Activated CD4-positive, alpha-beta memory T cell treated with anti-CD3 and anti-CD28 coated beads, Interleukin-2, amount 10 ng/mL, durations not matched to agents 7 days and 5 days (primary cell): ENCODE data around the gene ERC1. TPM values are rescaled to one million over a fixed set of nuclear protein-coding genes. Genes with fewer than 3 reads are reported as not detected.
"Not testable (repeated sequence)": the region's sequence is repeated elsewhere in the genome, so short reads cannot be mapped to it uniquely, and the experiment has no call there.

ENCODE experiments used
- CTCF ChIA-PET: fragments of 350-600 bp; sonication (Branson Sonifier 250); formaldehyde crosslinking; loops from one replicate; lab custom pipeline; 2021; ENCODE audit warnings: antibody characterized with exemption, inconsistent platforms; lab: Charles Lee
- POLR2A ChIA-PET: fragments of 350-600 bp; sonication (Branson Sonifier 250); formaldehyde crosslinking; loops from one replicate; lab custom pipeline; 2021; ENCODE audit warnings: antibody characterized with exemption; lab: Charles Lee
- DNase-seq: peaks from one replicate; pipeline ENCODE4 v3.0.0-alpha.2; 2020
- H3K27ac Mint-ChIP-seq: one replicate; pipeline ENCODE4 v1.8.0; 2021; ENCODE audit warnings: mild to moderate bottlenecking, mixed read lengths
- H3K27me3 Mint-ChIP-seq: one replicate; pipeline ENCODE4 v1.8.0; 2021; ENCODE audit warnings: mixed read lengths
- H3K36me3 Mint-ChIP-seq: one replicate; pipeline ENCODE4 v1.8.0; 2021; ENCODE audit warnings: low read depth, mixed read lengths
- H3K4me1 Mint-ChIP-seq: one replicate; pipeline ENCODE4 v1.8.0; 2021; ENCODE audit warnings: mixed read lengths
- H3K4me3 Mint-ChIP-seq: one replicate; pipeline ENCODE4 v1.8.0; 2021; ENCODE audit warnings: mild to moderate bottlenecking, mixed read lengths
- H3K9me3 Mint-ChIP-seq: one replicate; pipeline ENCODE4 v1.8.0; 2021; ENCODE audit warnings: mixed read lengths
- total RNA-seq, 2 experiments: library from RNA; stranded (reverse); gene quantifications; one replicate each; pipeline ENCODE4 v1.2.3, GENCODE V29; 2021

Gene ERC1
- total RNA-seq, 2 experiments from 2014 or later, result 33.5 to 37.9 TPM

DNA sequence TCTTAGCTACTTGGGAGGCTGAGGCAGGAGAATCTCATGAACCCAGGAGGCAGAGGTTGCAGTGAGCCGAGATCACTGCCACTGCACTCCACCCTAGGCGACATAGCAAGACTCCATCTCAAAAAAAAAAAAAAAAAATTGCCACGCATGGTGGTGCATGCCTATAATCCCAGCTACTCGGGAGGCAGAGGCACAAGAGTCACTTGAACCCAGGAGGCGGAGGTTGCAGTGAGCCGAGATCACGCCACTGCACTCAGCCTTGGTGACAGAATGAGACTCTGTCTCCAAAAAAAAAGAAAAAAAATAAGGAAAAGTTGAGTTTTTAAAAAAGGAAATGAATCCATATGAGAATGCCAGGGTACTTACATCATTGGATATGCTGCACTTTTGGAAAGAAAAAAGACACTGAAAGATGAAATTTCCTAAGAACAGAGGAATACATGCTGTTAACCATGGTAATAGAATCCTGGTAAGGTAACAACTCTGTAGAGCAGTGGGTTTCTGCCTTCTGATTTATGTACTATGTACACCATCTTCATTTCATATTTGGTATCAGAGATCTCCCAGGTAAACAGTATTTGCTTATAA is 222.7 kb downstream of the ERC1 start:
- Mint-ChIP-seq H3K4me3 (no peak overlapping the region), H3K9me3 (no peaks in the 10 kb centered on the region), H3K4me1 (peaks cover 9% of the 10 kb centered on the region), H3K27me3 (no peaks in the 10 kb centered on the region), H3K27ac (no peak overlapping the region), H3K36me3 (peaks cover 7% of the 10 kb centered on the region)
- DNase-seq, result no peak
- CTCF ChIA-PET, result interaction anchor here (0.7 kb wide), 1 partner anchor 10 kb away, joined by 3 read pairs; no protein-coding TSS in a partner anchor
- POLR2A ChIA-PET, result no interaction called here

DNA sequence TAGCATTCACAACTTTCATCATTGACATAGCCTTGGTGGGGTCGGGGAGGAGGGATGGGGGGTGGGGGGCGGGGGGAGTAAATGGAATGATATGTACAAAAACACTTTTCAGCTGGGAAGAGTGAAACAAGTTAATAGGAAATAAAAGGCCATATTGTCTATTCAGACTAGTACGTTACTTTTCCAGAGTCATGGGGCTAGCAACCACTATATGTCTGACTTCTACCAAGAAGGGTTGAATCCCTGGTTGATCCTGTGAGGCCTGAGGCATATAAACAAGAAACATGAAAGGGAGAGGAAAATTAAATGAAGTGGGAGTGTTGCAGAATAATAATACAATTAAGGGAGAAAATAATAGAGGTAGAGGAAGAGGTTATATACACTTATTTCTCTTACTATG is 225.5 kb downstream of the ERC1 start:
- ChIA-PET POLR2A (no interaction called here), CTCF (no interaction called here)
- Mint-ChIP-seq H3K27ac (no peak overlapping the region), H3K9me3 (no peaks in the 10 kb centered on the region), H3K4me1 (peaks cover 9% of the 10 kb centered on the region), H3K27me3 (no peaks in the 10 kb centered on the region), H3K36me3 (peaks cover 4% of the 10 kb centered on the region), H3K4me3 (no peak overlapping the region)
- no peak for DNase-seq

DNA sequence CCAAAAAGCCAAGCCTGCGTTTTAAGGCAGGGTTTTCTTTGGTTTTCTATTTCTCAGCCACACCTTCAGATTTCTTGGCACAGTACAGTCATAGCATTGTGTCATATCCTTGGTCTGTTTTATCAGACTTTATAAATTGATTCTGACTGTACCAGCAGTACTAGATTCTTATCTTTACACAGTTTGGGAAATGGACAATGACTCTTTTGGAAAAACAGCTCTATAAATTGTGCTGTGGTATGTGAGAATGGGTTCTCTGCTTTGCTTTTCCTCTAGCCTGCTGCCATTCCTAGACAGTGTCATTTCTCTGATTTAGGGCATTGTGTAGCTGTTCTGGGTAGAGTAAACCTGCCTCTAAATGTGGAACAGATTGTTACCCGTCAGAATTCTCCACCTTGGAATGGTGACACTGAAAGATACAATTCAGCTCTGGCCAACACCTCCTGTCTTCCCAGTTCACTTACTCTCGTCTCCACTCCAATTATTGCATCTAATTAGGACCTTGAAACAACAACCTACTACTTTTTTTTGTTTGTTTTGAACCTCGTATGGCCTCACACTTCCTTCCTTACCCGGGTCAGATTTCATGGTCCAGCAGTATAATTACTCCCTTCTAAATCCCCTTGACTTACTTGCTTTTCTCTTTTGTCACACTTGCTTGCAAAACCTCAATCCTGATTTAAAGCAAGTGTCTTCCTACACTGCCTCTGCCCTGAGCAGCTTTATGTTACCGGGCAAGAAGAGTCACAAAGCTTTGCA is 226.3 kb downstream of the ERC1 start:
- no peaks in the 10 kb centered on the region for H3K27me3 Mint-ChIP-seq
- no peaks in the 10 kb centered on the region for H3K36me3 Mint-ChIP-seq
- H3K4me1 Mint-ChIP-seq, result peaks cover 5% of the 10 kb centered on the region
- POLR2A ChIA-PET, result no interaction called here
- DNase-seq, result no peak
- no peaks in the 10 kb centered on the region for H3K9me3 Mint-ChIP-seq
- H3K4me3 Mint-ChIP-seq, result no peak overlapping the region
- no peak overlapping the region for H3K27ac Mint-ChIP-seq
- CTCF ChIA-PET, result interaction anchor here (0.6 kb wide), 1 partner anchor 366 kb away, joined by 3 read pairs; no protein-coding TSS in a partner anchor

DNA sequence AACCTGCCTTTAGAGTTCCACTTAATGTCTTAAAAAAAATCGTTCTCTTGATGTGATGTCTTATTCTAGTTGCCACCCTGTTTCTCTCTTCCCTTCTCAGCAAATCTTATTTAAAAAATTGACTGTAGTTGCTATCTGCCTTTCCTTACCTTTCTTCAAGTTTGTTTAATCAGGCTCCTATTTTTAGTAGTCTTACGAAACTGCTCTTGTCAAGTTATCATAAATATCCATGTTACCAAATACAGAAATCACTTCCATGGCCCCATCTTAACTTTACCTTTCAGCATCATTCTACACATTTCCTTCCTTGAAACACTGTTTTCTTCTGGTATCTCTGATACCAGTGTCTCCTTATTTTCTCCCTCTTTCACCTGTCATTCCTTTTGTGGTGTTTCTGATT is 227.3 kb downstream of the ERC1 start:
- DNase-seq, result no peak
- Mint-ChIP-seq H3K9me3 (no peaks in the 10 kb centered on the region), H3K27me3 (peaks cover 3% of the 10 kb centered on the region), H3K36me3 (no peaks in the 10 kb centered on the region), H3K4me1 (no peaks in the 10 kb centered on the region), H3K4me3 (no peak overlapping the region), H3K27ac (no peak overlapping the region)
- ChIA-PET POLR2A (no interaction called here), CTCF (no interaction called here)

DNA sequence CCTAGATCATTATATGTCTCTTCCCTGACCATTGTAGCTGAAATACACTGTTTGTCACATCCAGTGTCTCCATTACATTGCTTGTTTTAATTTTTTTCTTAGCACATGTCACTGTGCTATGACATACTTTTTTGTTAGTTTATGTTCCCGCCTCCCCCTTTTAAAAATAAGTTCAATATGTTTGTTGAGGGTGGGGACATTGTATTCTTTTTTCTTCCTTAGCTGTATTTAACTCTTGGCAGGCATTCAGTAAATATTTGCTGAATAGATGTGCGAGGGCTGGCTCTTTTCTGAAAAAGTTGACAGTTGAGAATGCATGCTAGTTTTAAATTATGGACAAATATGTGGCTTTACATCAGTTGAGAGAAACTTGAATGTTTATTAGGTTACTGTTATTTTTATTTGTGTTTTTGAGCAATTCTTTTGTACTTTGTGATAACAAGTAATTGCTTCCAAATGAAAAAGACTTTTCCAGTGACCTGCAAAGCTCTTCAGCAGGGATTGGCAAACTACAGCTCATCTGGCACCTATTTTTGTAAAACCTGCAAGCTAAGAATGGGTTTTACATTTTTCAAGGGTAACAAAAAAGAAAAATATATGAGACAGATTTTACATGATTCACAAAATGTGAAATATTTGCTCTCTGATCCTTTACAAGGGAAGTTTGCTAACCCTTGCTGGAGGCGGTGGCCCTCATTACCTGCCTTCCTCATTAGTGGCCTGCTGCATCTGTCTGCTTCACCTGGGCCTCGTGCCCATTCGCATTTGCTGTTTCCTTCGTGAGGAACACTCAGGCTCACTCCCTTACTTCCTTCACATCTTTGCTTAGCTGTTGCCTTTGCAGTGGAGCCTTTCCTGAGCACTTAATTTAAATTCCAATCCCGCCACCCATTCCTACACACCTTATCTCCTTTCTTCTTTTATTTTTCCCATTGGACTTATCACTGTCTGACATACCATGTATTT is 229.4 kb downstream of the ERC1 start:
- H3K4me3 Mint-ChIP-seq, result no peak overlapping the region
- ChIA-PET CTCF (no interaction called here), POLR2A (no interaction called here)
- no peak overlapping the region for H3K27ac Mint-ChIP-seq
- peaks cover 3% of the 10 kb centered on the region for H3K36me3 Mint-ChIP-seq
- peaks cover 3% of the 10 kb centered on the region for H3K27me3 Mint-ChIP-seq
- DNase-seq, result no peak
- no peaks in the 10 kb centered on the region for H3K9me3 Mint-ChIP-seq
- no peaks in the 10 kb centered on the region for H3K4me1 Mint-ChIP-seq

DNA sequence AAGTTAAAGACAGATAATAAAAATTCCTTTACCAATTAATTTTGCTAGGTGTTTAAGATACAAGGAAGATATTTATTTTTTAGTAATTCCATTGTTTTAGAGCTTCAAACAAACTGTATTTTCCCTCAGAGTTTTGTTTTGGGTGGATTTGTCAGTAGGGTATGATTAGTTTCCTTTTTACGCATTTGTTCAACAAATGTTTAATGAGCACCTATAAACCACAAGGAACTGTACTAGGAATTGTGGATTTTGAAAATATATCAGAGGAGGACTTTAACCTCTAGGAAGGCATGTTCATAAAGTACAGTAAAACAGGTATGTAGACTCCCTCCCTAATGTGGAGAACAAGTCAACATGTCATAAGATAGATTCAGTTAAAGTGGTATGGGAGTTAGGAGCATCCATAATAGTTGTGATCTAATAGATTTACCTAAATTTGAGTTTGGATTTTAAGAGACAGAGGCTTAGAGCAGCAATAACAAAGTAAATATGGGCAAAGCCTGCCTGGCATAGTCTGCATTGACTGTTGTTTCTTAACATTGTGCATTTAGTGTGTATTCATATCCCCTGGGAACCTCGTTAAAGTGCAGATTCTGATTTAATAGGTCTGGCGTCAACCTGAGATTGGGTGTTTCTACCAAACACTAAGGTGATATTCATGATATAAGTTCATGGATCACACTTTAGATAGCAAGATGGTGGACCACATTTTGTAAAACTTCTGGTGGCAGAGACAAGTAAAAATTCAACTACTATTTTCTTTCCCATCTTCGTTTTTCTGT is 232.0 kb downstream of the ERC1 start:
- no peak for DNase-seq
- Mint-ChIP-seq H3K9me3 (no peaks in the 10 kb centered on the region), H3K36me3 (peaks cover 3% of the 10 kb centered on the region), H3K27me3 (peaks cover 9% of the 10 kb centered on the region), H3K27ac (no peak overlapping the region), H3K4me3 (no peak overlapping the region), H3K4me1 (peaks cover 19% of the 10 kb centered on the region)
- POLR2A ChIA-PET, result no interaction called here
- CTCF ChIA-PET, result interaction anchor here (0.7 kb wide), 1 partner anchor 520 kb away, joined by 3 read pairs; no protein-coding TSS in a partner anchor

DNA sequence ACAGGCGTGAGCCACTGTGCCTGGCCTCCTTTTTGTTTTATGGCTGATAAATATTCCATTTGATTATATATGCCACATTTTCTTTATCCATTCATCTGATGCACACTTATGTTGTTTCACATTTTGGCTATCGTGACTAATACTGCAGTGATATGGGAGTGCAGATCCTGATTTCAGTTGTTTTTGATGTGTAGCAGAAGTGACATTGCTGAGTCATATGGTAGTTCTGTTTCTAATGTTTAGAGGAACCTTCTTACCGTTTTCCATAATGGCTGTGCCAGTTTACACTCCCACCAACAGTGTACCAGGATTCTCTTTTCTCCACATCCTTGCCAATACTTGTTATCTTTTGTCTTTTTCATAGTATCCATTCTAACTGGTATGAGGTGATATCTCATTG is 235.9 kb downstream of the ERC1 start:
- Mint-ChIP-seq H3K36me3 (peaks cover 15% of the 10 kb centered on the region), H3K27me3 (peaks cover 12% of the 10 kb centered on the region), H3K4me1 (peaks cover 19% of the 10 kb centered on the region), H3K27ac (no peak overlapping the region), H3K9me3 (peaks cover 4% of the 10 kb centered on the region), H3K4me3 (no peak overlapping the region)
- CTCF ChIA-PET, result no interaction called here
- POLR2A ChIA-PET, result no interaction called here
- DNase-seq, result no peak

DNA sequence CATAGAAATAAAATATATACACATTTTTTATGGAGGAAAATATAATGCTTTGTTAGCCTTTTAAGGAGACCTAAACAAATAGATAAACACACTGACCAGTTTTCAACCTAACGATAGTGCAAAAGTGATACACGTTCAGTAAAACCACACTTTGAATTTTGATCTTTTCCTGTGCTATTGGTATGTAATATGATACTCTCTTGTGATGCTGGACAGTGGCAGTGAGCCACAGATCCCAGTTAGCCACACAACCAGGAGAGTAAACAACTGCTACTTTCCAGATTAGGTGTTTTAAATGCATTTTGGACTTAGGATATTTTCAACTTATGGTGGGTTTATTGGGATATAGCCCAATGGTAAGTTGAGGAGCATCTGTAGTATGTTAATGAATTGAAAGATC is 243.1 kb downstream of the ERC1 start:
- CTCF ChIA-PET, result no interaction called here
- Mint-ChIP-seq H3K9me3 (peaks cover 6% of the 10 kb centered on the region), H3K27me3 (peaks cover under 1% of the 10 kb centered on the region), H3K4me3 (no peak overlapping the region), H3K36me3 (peaks cover 19% of the 10 kb centered on the region), H3K4me1 (no peaks in the 10 kb centered on the region), H3K27ac (no peak overlapping the region)
- POLR2A ChIA-PET, result no interaction called here
- no peak for DNase-seq

DNA sequence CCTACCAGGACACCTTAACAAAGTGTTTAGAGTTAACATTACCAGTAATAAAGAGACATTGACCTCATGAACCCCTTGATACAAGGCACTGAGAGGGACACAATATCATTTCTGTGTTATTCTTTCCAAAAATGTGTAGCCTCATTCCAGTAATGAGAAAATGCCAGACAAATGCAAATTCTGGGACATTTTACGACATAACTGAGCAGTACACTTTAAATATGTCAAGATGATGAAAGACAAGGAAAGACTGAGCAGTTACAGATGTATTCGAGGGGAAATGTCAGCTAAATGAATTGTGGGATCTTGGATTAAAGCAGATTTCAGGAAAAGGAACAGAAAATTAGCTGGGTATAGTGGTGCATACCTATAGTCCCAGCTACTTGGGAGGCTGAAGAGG is 255.6 kb downstream of the ERC1 start:
- ChIA-PET POLR2A (no interaction called here), CTCF (interaction anchor here (1.8 kb wide), 1 partner anchor 129 kb away, joined by 4 read pairs; no protein-coding TSS in a partner anchor)
- Mint-ChIP-seq H3K4me1 (no peaks in the 10 kb centered on the region), H3K36me3 (no peaks in the 10 kb centered on the region), H3K9me3 (no peaks in the 10 kb centered on the region), H3K27me3 (no peaks in the 10 kb centered on the region), H3K4me3 (no peak overlapping the region), H3K27ac (no peak overlapping the region)
- no peak for DNase-seq

DNA sequence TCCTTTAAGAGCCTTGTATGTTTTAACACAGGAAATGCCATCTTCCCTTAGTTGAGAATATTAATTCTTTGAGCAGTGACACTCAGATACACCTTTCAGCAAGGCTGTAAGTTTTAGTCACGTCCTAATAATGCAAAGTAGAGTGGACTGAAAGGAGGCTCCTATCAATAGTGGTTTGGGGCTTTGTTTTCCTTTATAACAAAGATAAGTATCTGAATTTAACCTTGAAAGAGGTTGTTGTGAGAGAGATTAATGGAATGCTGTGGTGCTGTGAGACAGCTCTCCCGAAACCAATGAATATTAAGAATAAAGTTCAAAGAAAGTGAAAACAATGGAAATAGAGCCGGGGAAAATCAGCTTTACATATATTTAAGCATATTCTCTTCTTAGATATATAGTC is 259.6 kb downstream of the ERC1 start:
- Mint-ChIP-seq H3K27me3 (no peaks in the 10 kb centered on the region), H3K4me1 (no peaks in the 10 kb centered on the region), H3K36me3 (no peaks in the 10 kb centered on the region), H3K9me3 (no peaks in the 10 kb centered on the region), H3K4me3 (no peak overlapping the region), H3K27ac (no peak overlapping the region)
- ChIA-PET POLR2A (no interaction called here), CTCF (interaction anchor here (1.1 kb wide), 1 partner anchor 132 kb away, joined by 7 read pairs; no protein-coding TSS in a partner anchor)
- no peak for DNase-seq

DNA sequence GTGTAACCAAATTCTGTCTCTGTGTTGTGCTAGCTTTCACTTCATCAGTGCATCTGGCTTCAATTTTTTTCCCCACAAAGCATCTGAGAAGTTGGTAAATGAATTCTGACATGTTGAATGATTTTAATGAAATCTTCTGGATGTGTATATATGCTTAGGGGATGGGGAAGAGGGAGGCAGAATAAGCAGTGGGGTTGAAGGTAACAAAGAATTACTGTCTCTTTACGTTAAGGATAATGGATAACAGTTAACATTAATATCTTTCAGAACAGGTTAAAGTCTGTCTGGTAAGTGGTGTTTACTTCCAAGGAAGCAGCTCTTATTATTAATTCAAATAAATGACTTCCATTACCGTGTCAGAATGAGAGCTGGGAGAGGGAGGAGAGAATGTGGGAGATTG is 261.7 kb downstream of the ERC1 start:
- POLR2A ChIA-PET, result no interaction called here
- no peak overlapping the region for H3K27ac Mint-ChIP-seq
- no peak for DNase-seq
- H3K36me3 Mint-ChIP-seq, result no peaks in the 10 kb centered on the region
- no peaks in the 10 kb centered on the region for H3K9me3 Mint-ChIP-seq
- H3K4me3 Mint-ChIP-seq, result no peak overlapping the region
- CTCF ChIA-PET, result no interaction called here
- H3K27me3 Mint-ChIP-seq, result no peaks in the 10 kb centered on the region
- H3K4me1 Mint-ChIP-seq, result no peaks in the 10 kb centered on the region

DNA sequence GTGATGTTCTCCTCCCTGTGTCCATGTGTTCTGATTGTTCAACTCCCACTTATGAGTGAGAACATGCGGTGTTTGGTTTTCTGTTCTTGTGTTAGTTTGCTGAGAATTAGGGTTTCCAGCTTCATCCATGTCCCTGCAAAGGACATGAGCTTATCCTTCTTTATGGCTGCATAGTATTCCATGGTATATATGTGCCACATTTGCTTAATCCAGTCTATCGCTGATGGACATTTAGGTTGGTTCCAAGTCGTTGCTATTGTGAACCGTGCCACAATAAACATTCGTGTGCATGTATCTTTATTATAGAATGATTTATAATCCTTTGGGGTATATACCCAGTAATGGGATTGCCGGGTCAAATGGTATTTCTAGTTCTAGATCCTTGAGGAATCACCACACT is 264.1 kb downstream of the ERC1 start:
- DNase-seq, H3K4me3 Mint-ChIP-seq, H3K4me1 Mint-ChIP-seq, CTCF ChIA-PET, H3K27me3 Mint-ChIP-seq, POLR2A ChIA-PET, H3K36me3 Mint-ChIP-seq, H3K9me3 Mint-ChIP-seq, H3K27ac Mint-ChIP-seq: not testable (repeated sequence)
